GM13977 (cell line): ENCODE measurements around the gene FNTB.

Experiments
- DNase-seq: peaks from one replicate; pipeline ENCODE4 v3.0.0; 2012; ENCODE audit warnings: low spot score
- in situ Hi-C: fragments of 300-500 bp; cut with MboI; formaldehyde crosslinking; loops from one replicate; pipeline ENCODE4 v1.12.0; 2022; ENCODE audit warnings: low sequenced_read_pairs, low pct_unique_long_range_greater_than_20kb, mixed read lengths, inconsistent platforms; ENCODE audit not compliant: unreplicated experiment
- TF ChIP-seq, protein P1 (sequence below): IDR thresholded peaks from 2 replicates; pipeline ENCODE4 v1.5.1; 2012; ENCODE audit warnings: mild to moderate bottlenecking, control low read depth; ENCODE audit not compliant: insufficient read depth; ENCODE audit errors: extremely low read depth, missing control alignments

FNTB gene

DNA sequence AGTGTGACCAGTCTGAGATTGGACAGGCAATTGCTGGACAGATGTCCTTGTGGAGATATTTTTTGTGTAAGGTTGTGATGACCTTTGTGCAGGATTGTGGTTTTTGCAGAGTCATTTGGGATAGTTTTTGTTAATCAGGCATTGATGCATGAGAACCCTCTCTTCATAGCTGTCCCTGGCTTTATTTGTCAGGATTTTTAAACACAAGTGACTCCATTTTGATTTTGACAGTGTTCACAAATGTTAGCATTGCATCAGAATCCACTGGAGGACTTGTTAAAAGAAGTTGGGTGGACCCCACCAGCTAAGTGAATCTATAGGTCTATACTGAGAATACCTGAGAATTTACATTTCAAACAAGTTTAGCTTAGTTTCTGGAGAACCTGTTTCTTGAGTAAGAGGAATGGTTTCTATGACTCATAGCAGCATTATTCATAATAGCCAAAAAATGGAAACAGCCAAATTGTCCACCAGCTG lies 11.8 kb downstream of the FNTB start:
- in situ Hi-C loops, result loop anchor here (25.0 kb wide), 1 partner anchor 414 kb away; the partner anchor contains the start of gene FUT8
- TF ChIP-seq, protein P1, sequence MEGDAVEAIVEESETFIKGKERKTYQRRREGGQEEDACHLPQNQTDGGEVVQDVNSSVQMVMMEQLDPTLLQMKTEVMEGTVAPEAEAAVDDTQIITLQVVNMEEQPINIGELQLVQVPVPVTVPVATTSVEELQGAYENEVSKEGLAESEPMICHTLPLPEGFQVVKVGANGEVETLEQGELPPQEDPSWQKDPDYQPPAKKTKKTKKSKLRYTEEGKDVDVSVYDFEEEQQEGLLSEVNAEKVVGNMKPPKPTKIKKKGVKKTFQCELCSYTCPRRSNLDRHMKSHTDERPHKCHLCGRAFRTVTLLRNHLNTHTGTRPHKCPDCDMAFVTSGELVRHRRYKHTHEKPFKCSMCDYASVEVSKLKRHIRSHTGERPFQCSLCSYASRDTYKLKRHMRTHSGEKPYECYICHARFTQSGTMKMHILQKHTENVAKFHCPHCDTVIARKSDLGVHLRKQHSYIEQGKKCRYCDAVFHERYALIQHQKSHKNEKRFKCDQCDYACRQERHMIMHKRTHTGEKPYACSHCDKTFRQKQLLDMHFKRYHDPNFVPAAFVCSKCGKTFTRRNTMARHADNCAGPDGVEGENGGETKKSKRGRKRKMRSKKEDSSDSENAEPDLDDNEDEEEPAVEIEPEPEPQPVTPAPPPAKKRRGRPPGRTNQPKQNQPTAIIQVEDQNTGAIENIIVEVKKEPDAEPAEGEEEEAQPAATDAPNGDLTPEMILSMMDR, result no peak
- no peak for DNase-seq

DNA sequence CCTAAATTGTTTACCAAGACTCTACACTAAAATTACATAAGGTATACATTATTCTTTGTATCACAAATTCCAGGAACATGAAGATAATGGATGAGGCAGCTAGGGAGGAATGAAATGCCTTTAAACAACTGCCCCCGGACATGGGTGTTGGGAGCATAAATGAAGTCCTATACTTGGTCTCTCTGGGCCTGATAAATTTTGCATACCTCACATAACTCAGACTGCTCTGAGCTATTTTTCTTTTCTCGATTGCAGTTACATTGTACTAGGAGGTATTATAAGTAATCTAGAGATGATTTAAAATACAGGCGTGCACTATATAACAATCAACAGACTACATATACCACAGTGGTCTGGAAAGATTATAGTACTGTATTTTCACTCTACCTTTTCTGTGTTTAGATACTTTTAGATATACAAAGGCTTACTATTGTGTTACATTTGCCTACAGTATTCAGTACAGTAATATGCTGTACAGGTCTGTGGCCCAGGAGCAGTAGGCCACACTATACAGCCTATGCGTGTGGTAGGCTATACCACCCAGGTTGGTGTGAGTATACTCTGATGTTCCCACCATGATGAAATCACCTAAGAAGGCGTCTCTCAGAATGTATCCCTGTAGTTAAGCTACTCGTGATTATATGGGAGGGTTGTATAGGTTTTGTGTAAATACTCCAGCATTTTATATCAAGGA lies 14.3 kb downstream of the FNTB start:
- no peak for DNase-seq
- TF ChIP-seq, protein P1, result no peak
- in situ Hi-C loops, result no loop called here

DNA sequence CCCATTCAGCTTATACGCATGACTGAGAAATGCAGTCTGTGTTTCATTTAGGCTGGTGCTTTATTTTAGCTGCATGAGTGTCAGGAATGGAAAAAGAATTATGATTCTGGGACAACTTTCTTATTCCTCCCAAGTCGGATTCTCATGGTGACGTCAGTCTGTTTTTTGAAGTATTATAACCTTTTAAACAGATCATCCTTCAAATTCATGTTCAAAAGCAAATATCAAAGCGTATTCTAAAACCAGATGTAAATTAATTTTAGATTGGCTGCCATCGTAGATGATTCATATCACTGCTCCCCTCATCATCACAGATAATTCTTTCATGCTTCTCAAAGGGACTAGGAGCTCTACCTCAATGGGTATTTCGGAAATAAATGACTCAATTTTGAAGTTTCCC lies 15.0 kb downstream of the FNTB start:
- in situ Hi-C loops, result no loop called here
- TF ChIP-seq, protein P1, result no peak
- no peak for DNase-seq

DNA sequence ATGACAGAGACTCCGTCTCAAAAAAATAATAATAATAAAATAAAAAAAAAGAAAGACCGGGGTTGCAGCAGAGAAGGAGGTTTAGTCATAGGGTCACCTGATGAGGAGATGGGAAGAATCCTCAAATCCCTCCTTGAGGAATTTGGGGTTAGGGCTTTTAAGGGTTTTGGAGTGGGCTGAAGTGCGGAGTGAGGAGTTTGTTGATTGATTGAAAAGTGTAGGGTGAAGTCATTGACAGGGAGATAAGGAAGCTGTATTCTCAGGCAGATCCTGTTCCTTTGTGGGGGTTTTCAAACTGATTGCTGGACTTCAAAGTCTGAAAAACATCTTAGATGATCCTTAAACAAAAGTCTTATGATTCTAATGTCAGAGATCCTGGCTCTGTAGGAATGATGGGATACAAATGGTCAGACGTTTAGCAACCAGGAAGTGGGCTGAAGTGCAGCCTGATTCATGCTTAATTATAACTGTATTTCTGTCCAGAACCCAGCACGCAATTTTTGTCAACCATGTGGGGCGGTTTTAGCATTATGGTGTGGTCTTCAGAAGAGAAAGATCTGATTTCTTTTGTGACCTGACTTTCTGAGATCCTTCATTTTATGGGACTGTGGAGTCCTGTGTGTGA lies 16.0 kb downstream of the FNTB start:
- no peak for DNase-seq
- TF ChIP-seq, protein P1, result no peak
- in situ Hi-C loops, result no loop called here

DNA sequence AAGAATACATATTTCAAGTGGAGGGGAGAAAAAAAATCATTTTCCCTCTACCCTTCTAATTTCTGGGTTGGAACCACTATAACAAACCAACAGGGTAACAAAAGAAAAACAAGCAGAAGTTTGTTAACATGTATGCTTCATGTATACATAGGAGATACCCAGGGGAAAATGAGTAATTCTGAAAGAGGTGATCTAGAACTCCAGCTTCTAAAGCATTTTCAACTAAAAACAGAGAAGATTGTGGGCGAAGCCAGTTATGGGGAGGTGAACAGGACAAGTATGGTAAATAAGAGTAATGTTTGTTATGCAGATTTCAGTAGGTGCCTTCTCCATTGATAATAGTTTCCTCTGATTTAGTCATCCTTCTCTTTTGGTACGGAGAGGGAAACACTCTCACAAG lies 16.7 kb downstream of the FNTB start:
- peak; percentile 26 for DNase-seq
- in situ Hi-C loops, result no loop called here
- TF ChIP-seq, protein P1, result no peak

DNA sequence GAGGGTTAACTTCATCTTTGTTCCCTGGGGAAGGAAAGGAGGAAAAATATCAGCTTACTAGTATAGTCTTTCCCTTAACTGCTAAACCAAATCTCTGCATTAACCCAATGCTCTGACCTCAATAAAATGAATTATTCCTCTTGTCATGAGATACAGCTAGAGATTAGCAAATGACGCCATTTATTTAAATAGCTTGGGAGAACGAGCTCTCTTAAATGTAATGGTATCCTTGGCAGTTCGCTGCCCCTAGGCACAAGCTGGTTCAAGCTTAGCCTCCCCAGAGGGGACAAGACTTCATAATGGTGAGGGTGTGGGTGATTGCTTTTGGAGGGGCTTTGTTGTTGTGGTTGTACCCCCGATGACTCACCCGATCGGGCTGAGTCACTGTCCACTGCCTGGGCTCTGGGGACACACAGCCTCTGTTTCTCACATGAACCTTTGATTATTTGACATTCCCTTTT lies 19.6 kb downstream of the FNTB start:
- no peak for DNase-seq
- TF ChIP-seq, protein P1, result no peak
- in situ Hi-C loops, result no loop called here
